Large intestine (tissue), 3 donors: ENCODE measurements around the gene VPS39. TPM values are rescaled to one million over a fixed set of nuclear protein-coding genes. Genes with fewer than 3 reads are reported as not detected.

Experiments
- DNase-seq, 2 donors: peaks; one replicate each; pipeline versions ENCODE4 v3.0.0 to v3.0.0-alpha.2; 2013
- H3K27ac ChIP-seq: one replicate; pipeline ENCODE4 v1.5.1; 2013; ENCODE audit warnings: low read length
- H3K27me3 ChIP-seq: 2 replicates; pipeline ENCODE4 v1.6.1; 2013; ENCODE audit warnings: low read length; ENCODE audit not compliant: control insufficient read depth, insufficient read depth
- H3K36me3 ChIP-seq: 2 replicates; pipeline ENCODE4 v1.6.1; 2013; ENCODE audit warnings: low read length; ENCODE audit not compliant: control insufficient read depth, insufficient read depth
- H3K4me1 ChIP-seq: one replicate; pipeline ENCODE4 v1.6.1; 2013; ENCODE audit warnings: low read length; ENCODE audit not compliant: control insufficient read depth, insufficient read depth
- H3K4me3 ChIP-seq: one replicate; pipeline ENCODE4 v1.5.1; 2013; ENCODE audit warnings: low read length
- H3K9me3 ChIP-seq: one replicate; pipeline ENCODE4 v1.6.1; 2013; ENCODE audit warnings: mild to moderate bottlenecking, low read depth, low read length, moderate library complexity; ENCODE audit not compliant: control insufficient read depth
- WGBS: methylation state at CpG from one replicate; pipeline ENCODE4 v1.1.5; 2013; ENCODE audit warnings: low lambda C conversion rate; ENCODE audit not compliant: insufficient coverage; 5-methylcytosine and 5-hydroxymethylcytosine counted together
- polyA plus RNA-seq: library from polyadenylated mRNA; unstranded; fragments of 120-200 nt; gene quantifications from one replicate; pipeline ENCODE4 v1.2.1, GENCODE V29; 2013

The VPS39 gene
- polyA plus RNA-seq, 1 donor = 59.6 TPM

DNA sequence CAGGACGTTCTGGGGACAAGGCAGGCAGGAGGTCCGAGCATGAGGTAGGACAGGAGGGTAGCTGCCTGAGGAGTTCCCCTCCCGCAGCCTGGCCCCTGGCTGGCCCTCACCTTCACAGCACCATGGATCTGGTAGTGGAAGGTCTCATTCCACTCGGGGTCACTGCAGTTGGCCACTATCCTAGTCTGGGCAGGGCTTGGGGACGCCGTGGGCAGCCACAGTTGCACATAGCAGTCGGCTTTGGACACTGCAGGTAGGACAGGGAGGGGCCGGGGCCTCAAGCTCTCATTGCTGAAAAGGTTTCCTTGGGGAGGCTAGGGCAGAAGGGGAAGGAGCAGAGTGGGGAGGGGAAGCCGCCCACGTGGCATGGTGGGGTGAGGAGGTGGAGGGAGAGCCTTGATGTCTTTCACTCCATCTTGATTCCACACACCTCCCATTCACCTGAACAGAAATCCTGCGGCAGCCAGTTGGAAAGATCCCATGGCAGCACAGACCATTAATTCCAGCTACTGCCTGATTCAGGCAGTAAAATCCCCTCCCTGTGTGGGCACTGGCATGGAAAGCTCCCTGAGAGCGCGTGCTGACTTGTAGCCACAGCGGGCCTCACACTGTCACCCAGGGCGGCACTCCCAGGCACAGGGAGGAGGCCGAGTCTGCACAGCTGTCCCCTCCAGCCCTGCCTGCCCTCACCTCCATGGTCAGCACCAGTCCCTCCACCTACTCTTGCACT, 53.7 kb downstream of the VPS39 start:
- Histone ChIP-seq H3K9me3 (no peaks in the 10 kb centered on the region), H3K4me1 (peaks cover 18% of the 10 kb centered on the region), H3K27me3 (no peaks in the 10 kb centered on the region), H3K4me3 (no peak overlapping the region), H3K36me3 (peaks cover 6% of the 10 kb centered on the region), H3K27ac (no peak overlapping the region)
- no peak for DNase-seq
- no CpG with 5 or more reads among the region's 16 CpGs for WGBS

DNA sequence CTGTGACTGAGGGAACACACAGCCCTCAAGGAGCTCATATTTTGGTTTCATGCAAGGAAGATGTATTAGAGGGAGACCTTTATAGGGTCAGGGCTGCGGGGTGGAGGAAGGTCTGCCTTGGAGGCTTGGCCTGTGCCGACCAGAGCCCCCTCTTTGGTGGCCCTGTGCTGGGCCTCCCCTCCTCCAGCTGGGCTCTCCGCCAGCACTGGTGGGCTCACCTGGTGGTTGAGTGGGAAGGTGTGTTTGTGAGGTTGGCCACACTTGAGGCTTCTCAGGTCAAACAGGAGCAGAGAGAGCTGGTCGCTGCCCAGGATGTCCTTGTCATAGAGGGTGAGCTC, 54.3 kb downstream of the VPS39 start:
- H3K27me3 ChIP-seq = no peaks in the 10 kb centered on the region
- H3K36me3 ChIP-seq = peaks cover under 1% of the 10 kb centered on the region
- WGBS = no CpG with 5 or more reads among the region's 4 CpGs
- H3K4me3 ChIP-seq = no peak overlapping the region
- peaks cover 18% of the 10 kb centered on the region for H3K4me1 ChIP-seq
- no peak for DNase-seq
- no peak overlapping the region for H3K27ac ChIP-seq
- H3K9me3 ChIP-seq = no peaks in the 10 kb centered on the region

DNA sequence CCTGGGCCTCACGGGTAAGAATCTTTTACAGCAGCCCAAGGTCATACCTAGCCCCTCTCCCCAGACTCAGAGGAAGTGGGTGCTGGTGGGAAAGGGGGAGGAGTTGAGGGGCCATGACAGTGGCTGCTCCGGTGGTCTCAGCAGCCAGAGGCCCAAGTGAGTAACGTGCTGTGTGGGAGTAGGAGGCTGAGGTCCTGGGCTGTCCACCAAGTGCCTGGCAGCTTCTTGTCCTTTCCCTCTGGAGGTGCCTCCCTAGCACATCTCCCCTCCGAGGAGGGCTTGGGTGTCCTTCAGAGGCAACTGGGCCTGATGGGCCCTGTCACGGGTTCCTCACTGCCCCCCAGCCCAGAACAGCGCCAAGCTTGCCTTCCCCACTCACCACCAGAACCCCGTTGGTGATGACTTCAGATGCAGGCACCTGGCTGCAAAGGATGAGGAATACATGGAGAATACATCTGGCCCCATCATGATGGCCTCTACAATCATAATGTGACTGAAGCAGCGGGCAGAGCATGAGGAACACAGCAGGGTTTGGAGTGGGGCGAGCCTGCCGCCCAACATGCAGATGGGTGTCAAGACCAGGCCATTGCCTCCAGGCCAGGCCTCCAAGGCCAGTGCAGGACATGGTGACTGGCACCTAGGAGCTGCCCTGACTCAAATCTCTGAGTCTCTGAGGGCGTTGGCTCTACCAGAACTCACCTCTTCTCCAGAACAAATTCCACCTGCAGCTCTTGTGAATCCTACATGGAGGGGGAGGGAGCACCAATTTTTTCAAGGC, 55.0 kb downstream of the VPS39 start:
- H3K9me3 ChIP-seq = no peaks in the 10 kb centered on the region

DNA sequence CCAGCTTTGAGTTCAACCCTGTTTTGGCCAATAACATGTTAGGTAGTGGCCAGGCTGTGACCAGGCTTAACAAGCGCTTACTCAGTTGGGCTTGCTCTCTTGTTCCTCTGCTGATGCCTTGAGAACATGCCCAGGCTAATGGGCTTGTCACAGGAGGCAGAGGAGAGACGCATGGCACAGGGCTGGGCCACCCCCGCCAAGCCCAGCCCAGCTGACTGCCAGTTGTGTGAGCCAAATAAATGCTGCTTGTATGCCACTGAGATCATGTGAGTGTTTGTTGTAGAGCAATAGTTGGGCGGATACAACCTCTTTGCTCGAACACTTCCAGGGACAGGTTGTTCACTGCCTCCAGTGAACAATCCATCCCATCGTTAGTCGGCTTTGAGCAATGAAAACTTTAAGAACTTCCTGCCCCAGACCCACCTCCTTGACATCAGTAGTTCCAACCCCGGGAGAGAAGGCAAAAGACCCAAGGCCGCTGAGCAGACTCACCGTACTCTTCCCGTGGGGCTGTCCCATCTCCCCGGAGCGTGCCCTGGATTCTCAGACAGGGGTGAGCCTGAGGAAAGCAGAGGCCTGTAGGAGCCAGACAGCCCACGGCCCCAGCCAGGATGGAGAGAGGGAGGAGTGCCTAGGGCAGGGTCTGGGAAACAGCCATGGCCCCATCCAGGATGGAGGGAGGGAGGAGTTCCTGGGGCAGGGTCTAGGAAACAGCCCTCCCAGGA, 55.7 kb downstream of the VPS39 start:
- Histone ChIP-seq H3K36me3 (no peaks in the 10 kb centered on the region), H3K9me3 (no peaks in the 10 kb centered on the region), H3K4me1 (peaks cover 18% of the 10 kb centered on the region), H3K27ac (no peak overlapping the region), H3K27me3 (no peaks in the 10 kb centered on the region), H3K4me3 (no peak overlapping the region)
- WGBS = no CpG with 5 or more reads among the region's 14 CpGs
- peak in 1 of 2 donors; percentile 8 for DNase-seq

More for the DNA sequence above, 55.0 kb downstream of the VPS39 start:
- Histone ChIP-seq H3K4me3 (no peak overlapping the region), H3K27me3 (no peaks in the 10 kb centered on the region), H3K36me3 (no peaks in the 10 kb centered on the region), H3K4me1 (peaks cover 18% of the 10 kb centered on the region), H3K27ac (no peak overlapping the region)
- no CpG with 5 or more reads among the region's 11 CpGs for WGBS
- DNase-seq = no peak

DNA sequence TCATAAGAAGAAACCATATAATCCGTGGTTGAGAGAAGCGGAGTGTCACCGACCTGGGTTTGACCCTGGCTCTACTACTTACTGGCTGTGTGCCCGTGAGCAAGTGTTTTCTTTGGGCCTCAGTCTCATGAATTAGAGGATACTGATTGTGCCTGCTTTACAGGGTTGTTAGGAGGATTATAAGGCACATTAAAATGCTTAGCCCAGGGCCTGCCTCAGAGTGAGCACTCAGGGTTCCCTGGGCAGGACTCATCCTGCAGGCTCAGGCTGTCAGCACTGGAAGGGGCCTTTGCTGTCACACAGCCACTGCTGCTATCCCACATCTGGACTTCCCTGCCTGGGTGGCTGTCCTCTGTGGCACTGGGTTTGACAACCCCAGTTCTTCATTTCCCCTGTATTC, 56.4 kb downstream of the VPS39 start:
- H3K9me3 ChIP-seq = no peaks in the 10 kb centered on the region
- WGBS = no CpG with 5 or more reads among the region's 4 CpGs
- no peak overlapping the region for H3K4me3 ChIP-seq
- DNase-seq = no peak
- no peak overlapping the region for H3K27ac ChIP-seq
- peaks cover 17% of the 10 kb centered on the region for H3K4me1 ChIP-seq
- H3K36me3 ChIP-seq = no peaks in the 10 kb centered on the region
- no peaks in the 10 kb centered on the region for H3K27me3 ChIP-seq

DNA sequence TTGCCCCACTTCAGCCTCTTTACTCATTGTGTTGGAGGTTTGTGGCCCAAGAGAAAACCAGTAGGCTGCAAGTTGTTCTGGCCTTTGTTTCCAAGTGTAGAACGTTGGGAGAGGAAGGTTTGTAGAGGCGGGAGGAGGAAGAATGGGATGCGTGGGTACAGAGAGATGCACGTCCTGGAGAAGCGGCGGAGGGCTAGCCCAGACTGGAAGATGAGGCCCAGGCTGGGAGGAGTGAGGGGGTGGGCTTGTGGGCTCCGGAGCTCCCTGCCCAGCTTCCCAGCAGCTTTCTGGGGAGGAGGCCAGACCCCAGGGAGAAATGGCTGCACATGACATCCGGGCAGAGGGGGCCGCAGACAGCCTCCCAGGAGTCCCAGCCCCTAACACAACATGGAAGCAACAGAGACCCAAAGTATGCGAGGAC, 57.0 kb downstream of the VPS39 start:
- Histone ChIP-seq H3K27me3 (no peaks in the 10 kb centered on the region), H3K9me3 (no peaks in the 10 kb centered on the region), H3K27ac (no peak overlapping the region), H3K36me3 (no peaks in the 10 kb centered on the region), H3K4me1 (peaks cover 11% of the 10 kb centered on the region), H3K4me3 (no peak overlapping the region)
- WGBS = 67% methylated on average over 2 of the region's 10 CpGs
- no peak for DNase-seq

DNA sequence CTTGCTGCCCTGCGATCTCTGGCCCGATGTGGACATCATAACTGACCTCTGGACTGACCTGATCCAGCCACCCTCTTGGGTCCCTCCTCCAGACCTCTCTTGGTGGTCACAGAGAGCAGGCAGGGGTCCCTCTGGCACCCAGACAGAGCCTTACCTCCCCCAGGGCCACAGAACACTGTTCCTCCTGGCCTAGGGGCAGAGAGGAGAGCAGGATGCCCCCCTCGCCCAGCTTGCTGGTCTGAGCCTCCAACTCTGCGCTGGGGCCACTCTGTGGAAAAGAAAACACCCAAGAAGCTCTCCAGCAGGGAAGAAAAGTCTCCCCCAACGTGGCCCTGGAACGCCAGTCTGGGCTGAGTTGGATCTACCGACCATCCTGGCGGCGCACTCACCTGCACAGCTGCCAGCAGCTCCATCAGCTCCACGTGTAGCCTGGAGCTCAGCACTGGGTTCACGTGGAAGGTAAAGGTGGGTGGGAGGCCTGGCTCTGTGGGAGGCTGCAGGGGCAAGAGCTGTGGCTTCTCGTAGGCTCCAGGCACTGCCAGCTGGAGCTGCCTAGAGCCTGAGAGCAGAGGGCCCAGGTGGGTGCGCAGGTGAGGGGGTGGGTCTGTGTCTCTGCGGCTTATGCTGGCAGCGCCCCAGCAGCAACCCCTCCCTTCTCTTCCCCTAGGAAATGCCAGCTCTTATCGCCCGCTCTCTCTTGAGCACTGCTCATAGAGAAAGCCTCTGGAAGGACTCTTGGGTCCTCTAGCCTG, 57.7 kb downstream of the VPS39 start:
- Histone ChIP-seq H3K27me3 (no peaks in the 10 kb centered on the region), H3K4me1 (peaks cover 6% of the 10 kb centered on the region), H3K4me3 (no peak overlapping the region), H3K36me3 (no peaks in the 10 kb centered on the region), H3K27ac (no peak overlapping the region), H3K9me3 (no peaks in the 10 kb centered on the region)
- WGBS = no CpG with 5 or more reads among the region's 17 CpGs
- no peak for DNase-seq

DNA sequence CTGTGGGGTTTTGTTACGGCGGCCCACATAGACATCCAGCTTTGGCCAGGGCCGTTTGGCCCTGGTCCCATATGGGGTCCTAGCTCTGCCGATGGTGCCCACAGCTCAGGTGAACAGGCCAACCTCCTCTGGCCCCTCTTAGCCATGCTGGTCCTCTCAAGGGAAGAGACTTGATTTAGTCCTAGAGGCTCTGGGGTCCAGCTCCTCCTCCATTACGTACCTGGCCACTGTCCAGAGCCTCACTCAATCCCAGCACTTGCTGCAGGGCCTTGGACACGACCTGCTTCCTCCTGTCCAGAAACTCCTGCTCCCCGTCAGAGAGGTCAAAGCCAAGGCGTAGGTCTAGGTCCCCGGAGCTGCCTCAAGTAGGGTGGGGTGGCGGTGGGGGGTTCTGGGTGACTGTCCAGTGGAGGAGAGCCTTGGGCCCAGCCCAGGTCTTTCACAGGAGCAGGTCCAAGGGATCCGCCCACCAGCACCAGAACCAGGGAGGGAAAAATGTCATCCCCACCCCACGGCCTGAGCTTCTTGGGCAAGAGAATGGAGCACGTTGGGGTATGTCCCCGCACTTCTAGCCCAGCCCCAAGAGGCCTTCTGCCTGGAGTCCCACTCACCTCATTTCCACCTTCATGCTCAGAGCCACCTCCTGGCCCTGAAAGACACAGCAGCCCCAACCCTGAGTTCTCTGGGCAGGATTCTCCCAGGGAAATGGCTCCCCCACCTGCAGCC, 58.4 kb downstream of the VPS39 start:
- Histone ChIP-seq H3K4me1 (peaks cover 2% of the 10 kb centered on the region), H3K27me3 (no peaks in the 10 kb centered on the region), H3K4me3 (no peak overlapping the region), H3K27ac (no peak overlapping the region), H3K9me3 (no peaks in the 10 kb centered on the region), H3K36me3 (no peaks in the 10 kb centered on the region)
- WGBS = no CpG with 5 or more reads among the region's 14 CpGs
- DNase-seq = no peak

DNA sequence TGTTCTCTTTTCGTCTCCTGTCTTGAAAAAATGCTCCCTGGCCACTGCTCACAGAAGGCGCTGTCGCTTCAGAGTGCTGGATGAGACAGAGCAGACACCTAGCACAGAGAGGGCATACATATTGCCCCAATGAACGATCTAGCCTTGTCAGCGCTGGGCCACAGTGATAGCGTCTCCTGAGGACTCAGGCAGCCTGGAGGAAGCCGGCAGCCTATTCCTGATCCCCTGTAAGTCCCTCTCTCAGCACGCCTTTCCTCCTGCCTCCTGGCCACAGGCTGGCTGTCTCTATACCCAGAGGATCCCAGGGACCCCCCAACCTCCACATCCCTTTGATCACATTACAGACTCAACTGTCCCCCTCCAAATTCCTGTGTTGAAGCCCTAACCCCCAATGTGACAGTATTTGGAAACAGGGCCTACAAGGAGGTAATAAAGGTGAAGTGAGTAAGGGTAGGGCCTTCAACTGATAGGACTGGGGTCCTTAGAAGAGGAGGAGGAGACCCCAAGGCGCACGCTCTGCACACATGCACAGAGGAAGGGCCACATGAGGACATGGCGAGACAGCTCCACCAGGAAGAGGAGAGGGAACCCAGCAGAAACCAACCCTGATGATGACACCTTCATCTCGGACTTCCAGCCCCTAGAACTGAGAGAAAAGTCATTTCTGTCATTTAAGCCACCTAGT, 59.2 kb downstream of the VPS39 start:
- Histone ChIP-seq H3K4me3 (no peak overlapping the region), H3K27me3 (no peaks in the 10 kb centered on the region), H3K27ac (no peak overlapping the region), H3K9me3 (no peaks in the 10 kb centered on the region), H3K36me3 (no peaks in the 10 kb centered on the region), H3K4me1 (no peaks in the 10 kb centered on the region)
- 100% methylated on average over 2 of the region's 12 CpGs for WGBS
- no peak for DNase-seq
